Bronchial epithelial cell (primary cell): ENCODE measurements around the gene ASAP2. TPM values are rescaled to one million over a fixed set of nuclear protein-coding genes. Genes with fewer than 3 reads are reported as not detected.
A peak's percentile ranks its signal among the peaks of the same experiment; 100 is the strongest.

Source experiments
- DNase-seq: peaks from one replicate; pipeline ENCODE4 v3.0.0-alpha.2; 2010; ENCODE audit warnings: low read depth
- FAIRE-seq: peaks from 2 replicates; lab custom pipeline; 2011; peaks lifted over from hg19 to GRCh38; lab: Jason Lieb, UNC
- H3K27me3 ChIP-seq: 2 replicates; pipeline ENCODE4 v1.5.1; 2011; ENCODE audit warnings: low read length; ENCODE audit not compliant: control insufficient read depth, insufficient read depth
- H3K36me3 ChIP-seq: 2 replicates; pipeline ENCODE4 v1.5.1; 2011; ENCODE audit warnings: low read length; ENCODE audit not compliant: control insufficient read depth, insufficient read depth
- H3K4me3 ChIP-seq: 2 replicates; pipeline ENCODE4 v1.5.1; 2011; ENCODE audit warnings: mild to moderate bottlenecking, low read depth, low read length, control low read depth
- total RNA-seq: library from RNA; depleted of rRNA; stranded (reverse); fragments of >200 nt; gene quantifications from 2 replicates; pipeline ENCODE4 v1.2.1, GENCODE V29; 2014
- TF ChIP-seq, protein P1 (sequence below): IDR thresholded peaks from 2 replicates; pipeline ENCODE4 v1.5.1; 2011; ENCODE audit warnings: mild to moderate bottlenecking, moderate library complexity, low read length, control low read depth, inconsistent platforms; ENCODE audit not compliant: insufficient read depth, severe bottlenecking

The ASAP2 gene
- total RNA-seq, 1 donor from 2014 or later, result 25.5 TPM

DNA sequence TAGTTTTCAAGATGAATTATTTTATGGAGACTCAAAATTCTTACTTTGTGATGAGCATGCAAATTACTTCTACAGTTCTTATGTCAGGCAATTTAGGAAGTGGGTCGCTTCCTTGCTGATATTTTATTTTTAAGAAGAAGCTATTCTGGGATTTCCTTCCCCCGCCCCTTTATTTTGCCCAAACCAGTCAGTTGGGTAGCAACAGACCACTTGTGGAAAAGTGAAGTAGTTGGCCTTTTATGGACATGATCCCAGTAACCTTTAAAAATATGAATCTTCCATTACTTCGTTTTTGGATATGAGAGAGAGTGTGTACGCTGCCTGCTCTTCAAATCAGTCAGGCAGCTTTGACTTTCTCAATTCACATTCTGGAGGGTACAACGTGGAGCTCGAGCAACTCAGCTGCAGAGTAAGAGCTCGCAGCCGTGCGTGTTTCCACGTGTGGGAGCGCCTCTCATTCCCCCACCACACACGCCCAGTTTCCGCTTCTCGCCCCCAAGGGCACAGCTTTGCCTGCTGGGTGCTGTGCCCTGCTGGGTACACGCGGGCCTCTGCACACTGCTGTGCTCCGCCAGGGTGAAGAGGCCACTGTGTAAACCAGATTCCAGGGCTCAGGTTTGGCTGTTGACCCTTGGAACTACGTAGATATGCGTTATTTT, 124.1 kb downstream of the ASAP2 start:
- no peak for DNase-seq
- FAIRE-seq, result no peak
- Histone ChIP-seq H3K36me3 (peaks cover 4% of the 10 kb centered on the region), H3K27me3 (no peaks in the 10 kb centered on the region), H3K4me3 (no peak overlapping the region)
- TF ChIP-seq, protein P1, sequence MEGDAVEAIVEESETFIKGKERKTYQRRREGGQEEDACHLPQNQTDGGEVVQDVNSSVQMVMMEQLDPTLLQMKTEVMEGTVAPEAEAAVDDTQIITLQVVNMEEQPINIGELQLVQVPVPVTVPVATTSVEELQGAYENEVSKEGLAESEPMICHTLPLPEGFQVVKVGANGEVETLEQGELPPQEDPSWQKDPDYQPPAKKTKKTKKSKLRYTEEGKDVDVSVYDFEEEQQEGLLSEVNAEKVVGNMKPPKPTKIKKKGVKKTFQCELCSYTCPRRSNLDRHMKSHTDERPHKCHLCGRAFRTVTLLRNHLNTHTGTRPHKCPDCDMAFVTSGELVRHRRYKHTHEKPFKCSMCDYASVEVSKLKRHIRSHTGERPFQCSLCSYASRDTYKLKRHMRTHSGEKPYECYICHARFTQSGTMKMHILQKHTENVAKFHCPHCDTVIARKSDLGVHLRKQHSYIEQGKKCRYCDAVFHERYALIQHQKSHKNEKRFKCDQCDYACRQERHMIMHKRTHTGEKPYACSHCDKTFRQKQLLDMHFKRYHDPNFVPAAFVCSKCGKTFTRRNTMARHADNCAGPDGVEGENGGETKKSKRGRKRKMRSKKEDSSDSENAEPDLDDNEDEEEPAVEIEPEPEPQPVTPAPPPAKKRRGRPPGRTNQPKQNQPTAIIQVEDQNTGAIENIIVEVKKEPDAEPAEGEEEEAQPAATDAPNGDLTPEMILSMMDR, result no peak

DNA sequence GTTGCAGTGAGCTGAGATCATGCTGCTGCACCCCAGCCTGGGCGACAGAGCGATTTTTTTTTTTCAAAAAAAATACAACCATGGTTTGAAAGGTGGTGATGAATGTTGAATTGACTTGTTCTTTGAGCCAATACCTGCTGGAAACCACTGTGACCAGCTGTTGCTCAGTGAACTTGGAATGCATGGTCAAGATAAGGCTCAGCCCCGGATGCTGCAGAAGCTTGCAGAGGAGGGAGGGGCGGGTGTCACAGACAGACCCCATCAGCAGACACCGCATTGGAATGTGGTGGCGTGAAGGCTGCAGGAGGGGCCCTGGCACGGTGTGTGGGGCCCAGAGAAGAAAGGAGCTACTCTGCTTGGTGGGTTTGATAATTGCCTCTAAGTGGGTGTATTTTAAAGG, 125.1 kb downstream of the ASAP2 start:
- H3K4me3 ChIP-seq, result no peak overlapping the region
- no peak for FAIRE-seq
- H3K27me3 ChIP-seq, result no peaks in the 10 kb centered on the region
- DNase-seq, result peak; percentile 70
- TF ChIP-seq, protein P1, result no peak
- peaks cover 3% of the 10 kb centered on the region for H3K36me3 ChIP-seq

DNA sequence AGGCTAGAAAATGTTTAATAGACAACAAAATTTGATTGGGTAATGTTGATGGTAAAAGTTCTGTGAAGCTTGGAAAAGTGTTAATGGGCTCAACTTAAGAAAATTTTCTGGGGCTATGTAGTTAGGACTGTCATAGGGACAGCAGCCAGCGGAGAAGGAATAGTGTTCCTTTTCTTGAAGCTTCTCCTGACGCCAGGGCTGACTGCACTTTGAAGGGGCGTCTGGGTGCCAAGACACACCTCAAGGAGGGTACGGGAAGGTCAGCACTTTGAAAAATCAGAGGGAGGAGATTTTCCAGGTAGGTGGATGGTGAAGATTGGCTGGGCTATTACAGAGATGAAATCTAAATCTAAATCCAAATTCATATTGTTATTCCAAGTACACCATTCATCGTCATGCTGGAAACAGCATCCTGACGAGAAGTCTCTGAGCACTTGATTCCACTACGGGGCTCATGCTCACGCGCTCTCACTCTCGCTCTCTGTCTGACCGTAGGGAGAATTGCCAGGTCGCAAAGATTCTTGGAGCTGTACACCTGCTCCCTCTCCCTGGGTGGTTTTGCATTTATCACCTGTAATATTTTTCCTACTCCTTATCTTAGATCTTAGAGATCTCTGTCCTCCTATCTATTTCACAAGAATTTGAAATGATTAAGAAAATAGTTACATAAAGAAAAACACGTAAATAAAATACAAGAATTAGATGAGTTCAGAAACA, 125.7 kb downstream of the ASAP2 start:
- Histone ChIP-seq H3K36me3 (peaks cover 3% of the 10 kb centered on the region), H3K27me3 (no peaks in the 10 kb centered on the region), H3K4me3 (no peak overlapping the region)
- no peak for DNase-seq
- FAIRE-seq, result no peak
- TF ChIP-seq, protein P1, result no peak

DNA sequence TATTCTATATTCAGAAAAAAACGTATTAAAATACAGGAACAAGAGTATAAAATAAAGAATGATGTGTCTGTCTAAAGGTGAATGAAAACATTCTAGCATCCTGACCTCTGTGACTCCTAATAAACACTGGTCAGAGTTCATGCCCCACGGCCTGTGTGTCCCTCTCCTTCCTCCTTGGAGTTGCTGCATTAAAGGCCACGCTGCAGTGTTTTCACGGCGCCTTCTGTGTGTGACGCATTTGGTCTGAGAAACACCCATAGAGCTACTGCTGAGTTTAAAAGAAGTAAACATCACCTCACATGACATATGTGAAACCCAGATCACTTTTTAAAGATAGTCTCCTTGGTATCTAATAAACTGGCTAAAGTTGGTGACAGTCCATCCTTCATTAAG, 126.2 kb downstream of the ASAP2 start:
- H3K4me3 ChIP-seq, result no peak overlapping the region
- peaks cover 3% of the 10 kb centered on the region for H3K36me3 ChIP-seq
- H3K27me3 ChIP-seq, result no peaks in the 10 kb centered on the region
- no peak for DNase-seq
- TF ChIP-seq, protein P1, result no peak
- no peak for FAIRE-seq

DNA sequence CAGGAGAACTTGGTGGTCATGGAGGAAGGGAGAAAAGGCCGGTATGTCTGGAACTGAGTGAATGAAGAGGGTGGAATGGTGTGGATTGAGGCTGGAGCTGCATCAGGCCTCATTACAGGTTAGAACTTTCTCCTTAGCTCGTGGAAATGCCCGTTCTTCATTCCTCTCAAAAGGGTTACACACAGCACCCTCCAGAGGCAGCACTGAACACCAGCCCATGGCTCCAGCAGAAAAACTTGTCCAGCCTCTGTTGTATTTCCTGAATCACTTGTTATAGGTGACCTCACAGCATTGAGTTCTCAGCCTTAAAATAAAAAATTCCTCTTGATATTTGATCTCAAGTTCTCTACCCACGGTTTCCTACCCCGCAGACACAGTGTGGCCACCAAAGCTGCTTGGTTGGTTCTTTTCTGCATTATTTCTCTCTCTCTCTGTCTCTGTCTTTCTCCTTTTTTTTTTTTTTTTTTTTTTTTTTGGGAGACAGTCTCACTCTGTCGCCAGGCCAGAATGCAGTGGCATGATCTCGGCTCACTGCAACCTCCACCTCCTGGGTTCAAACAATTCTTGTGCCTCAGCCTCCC, 127.1 kb downstream of the ASAP2 start:
- DNase-seq (peak; percentile 83), FAIRE-seq (peak; percentile 47)
- Histone ChIP-seq H3K36me3 (peaks cover 5% of the 10 kb centered on the region), H3K27me3 (no peaks in the 10 kb centered on the region), H3K4me3 (no peak overlapping the region)
- TF ChIP-seq, protein P1, result peak; percentile 85
